Breast epithelium (tissue), 4 donors: ENCODE results near the gene LRRIQ1. TPM values are rescaled to one million over a fixed set of nuclear protein-coding genes. Genes with fewer than 3 reads are reported as not detected.

ENCODE experiments used
- DNase-seq, 2 donors: peaks; one replicate each; pipeline ENCODE4 v3.0.0-alpha.2; 2019; ENCODE audit warnings: low spot score in 2 of 2
- H3K27ac ChIP-seq, 2 donors: fragments of 200-600 bp; sonication (generic) in 1 of 2; one replicate each; pipeline ENCODE4 v1.5.1; 2016 to 2019; ENCODE audit warnings: mild to moderate bottlenecking in 1 of 2
- H3K27me3 ChIP-seq, 2 donors: fragments of 200-600 bp; sonication (generic) in 1 of 2; one replicate each; pipeline versions ENCODE4 v1.5.1 to v1.6.0; 2017 to 2019; ENCODE audit warnings: control low read depth in 1 of 2, mild to moderate bottlenecking in 1 of 2
- H3K36me3 ChIP-seq: fragments of 200-600 bp; one replicate; pipeline ENCODE4 v1.5.1; 2019
- H3K4me1 ChIP-seq, 2 donors: fragments of 200-600 bp; sonication (generic); one replicate each; pipeline ENCODE4 v1.5.1; 2016 to 2019; ENCODE audit warnings: control low read depth in 1 of 2
- H3K4me3 ChIP-seq, 3 donors: fragments of 200-600 bp; sonication (generic); 1 replicate in 2 of 3; 2 replicates in 1 of 3; pipeline ENCODE4 v1.5.1; 2016 to 2019; ENCODE audit warnings: mild to moderate bottlenecking in 3 of 3, moderate library complexity in 2 of 3
- H3K9me3 ChIP-seq, 2 donors: fragments of 200-600 bp; sonication (generic) in 1 of 2; one replicate each; pipeline ENCODE4 v1.5.1; 2016 to 2019; ENCODE audit warnings: control low read depth in 1 of 2
- CTCF ChIP-seq, 3 donors: fragments of 450-650 bp; IDR thresholded peaks; one replicate each; pipeline ENCODE4 v1.5.1; 2016 to 2017; ENCODE audit warnings: antibody characterized with exemption in 3 of 3, mild to moderate bottlenecking in 3 of 3, moderate library complexity in 3 of 3
- POLR2A ChIP-seq: fragments of 450-650 bp; IDR thresholded peaks from one replicate; pipeline ENCODE4 v1.6.1; 2016; ENCODE audit warnings: antibody characterized with exemption, mild to moderate bottlenecking, moderate library complexity
- POLR2AphosphoS5 ChIP-seq, 3 donors: sonication (generic); formaldehyde crosslinking; IDR thresholded peaks; one replicate each; pipeline ENCODE4 v1.6.1; 2017; ENCODE audit warnings: antibody characterized with exemption in 3 of 3
- intact Hi-C: fragments of 100-400 bp; cut with DNase I; formaldehyde crosslinking; loops from one replicate; pipeline ENCODE4 v1.15.1; 2023; ENCODE audit warnings: low total_unique reads
- total RNA-seq, 3 donors: library from RNA; depleted of rRNA; stranded (reverse); fragments of >200 nt; gene quantifications; one replicate each; pipeline ENCODE4 v1.1.0, GENCODE V29; 2016

The LRRIQ1 gene
- total RNA-seq, 3 donors from 2014 or later = 0.16 to 1.5 (median 0.66) TPM

- peak; percentile 26 to 58 (median 47) for TF ChIP-seq CTCF (IDR thresholded peaks at IDR 0.05)
- TF ChIP-seq POLR2A = no peak
- Histone ChIP-seq H3K27ac (no peak overlapping the region), H3K9me3 (no peaks in the 10 kb centered on the region), H3K27me3 (no peaks in the 10 kb centered on the region), H3K36me3 (no peaks in the 10 kb centered on the region), H3K4me3 (no peak overlapping the region), H3K4me1 (no peaks in the 10 kb centered on the region)
- intact Hi-C loops = no loop called here
- DNase-seq = no peak
Observed at GRCh38 chr12:85057370-85057963, 21.3 kb downstream of the LRRIQ1 start.

GRCh38 chr12:85058339-85058738 is 22.2 kb downstream of the LRRIQ1 start:
- TF ChIP-seq POLR2AphosphoS5 (IDR thresholded peaks at IDR 0.05) = no peak
- no peak for TF ChIP-seq POLR2A
- no peak for TF ChIP-seq CTCF (IDR thresholded peaks at IDR 0.05)
- Histone ChIP-seq H3K9me3 (no peaks in the 10 kb centered on the region), H3K27me3 (no peaks in the 10 kb centered on the region), H3K4me3 (no peak overlapping the region), H3K4me1 (no peaks in the 10 kb centered on the region), H3K36me3 (no peaks in the 10 kb centered on the region), H3K27ac (no peak overlapping the region)
- intact Hi-C loops = no loop called here
- no peak for DNase-seq

- H3K9me3 ChIP-seq = no peaks in the 10 kb centered on the region
- H3K27me3 ChIP-seq = no peaks in the 10 kb centered on the region
- H3K4me3 ChIP-seq = no peak overlapping the region
- intact Hi-C loops = no loop called here
- no peak for DNase-seq
- H3K36me3 ChIP-seq = no peaks in the 10 kb centered on the region
- H3K27ac ChIP-seq = no peak overlapping the region
- TF ChIP-seq POLR2A (no peak), POLR2AphosphoS5 (IDR thresholded peaks at IDR 0.05) (no peak), CTCF (IDR thresholded peaks at IDR 0.05) (no peak)
- no peaks in the 10 kb centered on the region for H3K4me1 ChIP-seq
Observed at GRCh38 chr12:85059594-85059993, 23.4 kb downstream of the LRRIQ1 start.

- H3K9me3 ChIP-seq = no peaks in the 10 kb centered on the region
- no peaks in the 10 kb centered on the region for H3K4me1 ChIP-seq
- H3K4me3 ChIP-seq = no peak overlapping the region
- DNase-seq = no peak
- TF ChIP-seq POLR2AphosphoS5 (IDR thresholded peaks at IDR 0.05) (no peak), CTCF (IDR thresholded peaks at IDR 0.05) (no peak), POLR2A (no peak)
- H3K27me3 ChIP-seq = no peaks in the 10 kb centered on the region
- H3K27ac ChIP-seq = no peak overlapping the region
- intact Hi-C loops = no loop called here
- H3K36me3 ChIP-seq = no peaks in the 10 kb centered on the region
Observed at GRCh38 chr12:85060916-85061315, 24.8 kb downstream of the LRRIQ1 start.

- H3K4me1 ChIP-seq = no peaks in the 10 kb centered on the region
- no peak for TF ChIP-seq POLR2AphosphoS5 (IDR thresholded peaks at IDR 0.05)
- no peak for TF ChIP-seq POLR2A
- no peak for TF ChIP-seq CTCF (IDR thresholded peaks at IDR 0.05)
- no peaks in the 10 kb centered on the region for H3K9me3 ChIP-seq
- no peak for DNase-seq
- H3K4me3 ChIP-seq = no peak overlapping the region
- intact Hi-C loops = no loop called here
- no peaks in the 10 kb centered on the region for H3K36me3 ChIP-seq
- no peak overlapping the region for H3K27ac ChIP-seq
- H3K27me3 ChIP-seq = no peaks in the 10 kb centered on the region
Observed at GRCh38 chr12:85065837-85066482, 29.8 kb downstream of the LRRIQ1 start.
